Measurements from ENCODE around the gene TBC1D22A. TPM values are rescaled to one million over a fixed set of nuclear protein-coding genes. Genes with fewer than 3 reads are reported as not detected.

TBC1D22A gene
- total and polyA plus RNA-seq, 10 of the 15 experiments (the other 5 are each of a cell fraction or from before 2014, with no cell fraction given): 0.63 to 44.7 (median 27.4) TPM

- Histone ChIP-seq H3K27me3 (replicated peaks in 1 of 2; ENCODE audit: control insufficient read depth in 2 of 2, insufficient read depth in 2 of 2, low read length in 1 of 2) (no peaks in the 10 kb centered on the region), H4K20me1 (ENCODE audit: control insufficient read depth, insufficient read depth) (no peaks in the 10 kb centered on the region), H3K9me3 (replicated peaks; ENCODE audit: control insufficient read depth, insufficient read depth, low read length) (no peaks in the 10 kb centered on the region), H3K36me3 (ENCODE audit: control insufficient read depth in 2 of 2, insufficient read depth in 2 of 2, low read length in 1 of 2) (peaks cover 0 to 4% of the 10 kb centered on the region in 2 experiments; a peak in 2 of 4 replicates), H3K4me2 (ENCODE audit: control insufficient read depth, insufficient read depth) (no peak overlapping the region), H2AFZ (ENCODE audit: control insufficient read depth, low read depth, low read length) (no peak overlapping the region), H3K4me1 (ENCODE audit: control insufficient read depth, insufficient read depth, low read length) (no peaks in the 10 kb centered on the region), H3K27ac (ENCODE audit: control insufficient read depth, insufficient read depth) (no peak overlapping the region), H3K4me3 (no peak overlapping the region), H3K9ac (ENCODE audit: control insufficient read depth, insufficient read depth, low read length) (no peak overlapping the region), H3K79me2 (ENCODE audit: control insufficient read depth, insufficient read depth, low read length) (no peaks in the 10 kb centered on the region)
- DNase-seq (ENCODE audit: low read depth, low spot score): no peak
- RAD21 ChIA-PET (ENCODE audit: unreplicated experiment): no interaction called here
- CTCF ChIA-PET: no interaction called here
- SMC1A ChIA-PET (ENCODE audit: uncharacterized antibody, unreplicated experiment): no interaction called here
- TF ChIP-seq CREM (IDR thresholded peaks at IDR 0.05; ENCODE audit: low read depth) (no peak), RBBP5 (conservative IDR thresholded peaks at IDR 0.05) (no peak), ZNF217 (IDR thresholded peaks at IDR 0.05) (no peak), RFX5 (IDR thresholded peaks at IDR 0.05; ENCODE audit: low read depth, low read length) (no peak), NFYB (IDR thresholded peaks at IDR 0.05; ENCODE audit: insufficient read depth, low read depth, low read length) (no peak)
- no peak for FAIRE-seq
- ATAC-seq: no peak
- intact Hi-C loops (cut with micrococcal nuclease; ENCODE audit: unreplicated experiment) (no loop called here), in situ Hi-C loops (cut with MboI) (no loop called here)
- POLR2A ChIA-PET: no interaction called here
- BruUV-seq (replicated peaks): no TSS peak
- WGBS (ENCODE audit: insufficient coverage, insufficient replicate concordance, low lambda C conversion rate, missing lambda C conversion rate): 94% methylated on average over 28 of the region's 29 CpGs
These were observed 349.5 kb downstream of the TBC1D22A start for GRCh38 chr22:47111626-47112581.

GRCh38 chr22:47112582-47112965 lies 350.1 kb downstream of the TBC1D22A start:
- H2AFZ ChIP-seq (ENCODE audit: control insufficient read depth, low read depth, low read length): no peak overlapping the region
- DNase-seq (ENCODE audit: low read depth, low spot score) (no peak), FAIRE-seq (no peak), ATAC-seq (no peak)
- no peak overlapping the region for H3K4me2 ChIP-seq (ENCODE audit: control insufficient read depth, insufficient read depth)
- no peak overlapping the region for H3K4me3 ChIP-seq
- no peak overlapping the region for H3K27ac ChIP-seq (ENCODE audit: control insufficient read depth, insufficient read depth)
- H3K79me2 ChIP-seq (ENCODE audit: control insufficient read depth, insufficient read depth, low read length): no peaks in the 10 kb centered on the region
- BruUV-seq (replicated peaks): no TSS peak
- ChIA-PET SMC1A (ENCODE audit: uncharacterized antibody, unreplicated experiment) (no interaction called here), CTCF (no interaction called here), RAD21 (ENCODE audit: unreplicated experiment) (no interaction called here), POLR2A (no interaction called here)
- H3K27me3 ChIP-seq (replicated peaks in 1 of 2; ENCODE audit: control insufficient read depth in 2 of 2, insufficient read depth in 2 of 2, low read length in 1 of 2): no peaks in the 10 kb centered on the region
- H3K4me1 ChIP-seq (ENCODE audit: control insufficient read depth, insufficient read depth, low read length): no peaks in the 10 kb centered on the region
- in situ Hi-C loops (cut with MboI): no loop called here
- H3K9me3 ChIP-seq (replicated peaks; ENCODE audit: control insufficient read depth, insufficient read depth, low read length): no peaks in the 10 kb centered on the region
- 91% methylated on average over 13 of the region's 13 CpGs for WGBS (ENCODE audit: insufficient coverage, insufficient replicate concordance, low lambda C conversion rate, missing lambda C conversion rate)
- intact Hi-C loops (cut with micrococcal nuclease; ENCODE audit: unreplicated experiment): no loop called here
- H3K9ac ChIP-seq (ENCODE audit: control insufficient read depth, insufficient read depth, low read length): no peak overlapping the region
- H3K36me3 ChIP-seq (ENCODE audit: control insufficient read depth in 2 of 2, insufficient read depth in 2 of 2, low read length in 1 of 2): peaks cover 0 to 4% of the 10 kb centered on the region in 2 experiments; a peak in 2 of 4 replicates
- no peaks in the 10 kb centered on the region for H4K20me1 ChIP-seq (ENCODE audit: control insufficient read depth, insufficient read depth)
- TF ChIP-seq MLLT1 (IDR thresholded peaks at IDR 0.05): no peak
- TF ChIP-seq FOS (IDR thresholded peaks at IDR 0.05; ENCODE audit: borderline replicate concordance, extremely low read depth, insufficient read length): no peak
- TF ChIP-seq BCL3 (IDR thresholded peaks at IDR 0.05; ENCODE audit: borderline replicate concordance, insufficient read depth, low read depth, low read length, poor library complexity, severe bottlenecking): no peak

Measured in GM12878 (cell line).